Fibroblast of lung (primary cell): ENCODE data around the gene NQO1. TPM values are rescaled to one million over a fixed set of nuclear protein-coding genes. Genes with fewer than 3 reads are reported as not detected.

Experiments
- DNase-seq, 2 donors: peaks; one replicate each; pipeline versions ENCODE4 v3.0.0 to v3.0.0-alpha.2; 2010; ENCODE audit warnings: low read depth in 2 of 2
- H2AFZ ChIP-seq: 2 replicates; pipeline ENCODE4 v1.5.1; 2012; ENCODE audit warnings: low read length, control low read depth, inconsistent platforms
- H3K27ac ChIP-seq: 2 replicates; pipeline ENCODE4 v1.5.1; 2011; ENCODE audit warnings: low read length, control low read depth; ENCODE audit not compliant: insufficient read depth
- H3K27me3 ChIP-seq: 2 replicates; pipeline ENCODE4 v1.5.1; 2011; ENCODE audit warnings: mild to moderate bottlenecking, low read length; ENCODE audit not compliant: control insufficient read depth, insufficient read depth
- H3K36me3 ChIP-seq: 2 replicates; pipeline ENCODE4 v1.5.1; 2011; ENCODE audit warnings: low read length; ENCODE audit not compliant: control insufficient read depth, insufficient read depth
- H3K4me1 ChIP-seq: 2 replicates; pipeline ENCODE4 v1.5.1; 2011; ENCODE audit warnings: low read length; ENCODE audit not compliant: control insufficient read depth, insufficient read depth; ENCODE audit errors: extremely low read depth
- H3K4me2 ChIP-seq: 2 replicates; pipeline ENCODE4 v1.5.1; 2011; ENCODE audit warnings: low read length, control low read depth; ENCODE audit not compliant: insufficient read depth; ENCODE audit errors: extremely low read depth
- H3K4me3 ChIP-seq, 4 experiments: fragments of 200-600 bp in 1 of 4; sonication (generic) in 1 of 4; replicated peaks in 1 of 4; 2 replicates each; pipeline ENCODE4 v1.5.1; 2011 to 2016; ENCODE audit warnings: low read length in 4 of 4, low read depth in 3 of 4, mild to moderate bottlenecking in 3 of 4, control low read depth in 2 of 4, inconsistent platforms in 1 of 4, mixed read lengths in 1 of 4; ENCODE audit not compliant: insufficient read depth in 1 of 4; ENCODE audit errors: control extremely low read depth in 1 of 4
- H3K79me2 ChIP-seq: 2 replicates; pipeline ENCODE4 v1.5.1; 2012; ENCODE audit warnings: mild to moderate bottlenecking, low read length, inconsistent platforms; ENCODE audit not compliant: control insufficient read depth, insufficient read depth
- H3K9ac ChIP-seq: 2 replicates; pipeline ENCODE4 v1.5.1; 2011; ENCODE audit warnings: mild to moderate bottlenecking, low read length, control low read depth; ENCODE audit not compliant: insufficient read depth
- H3K9me3 ChIP-seq: 2 replicates; pipeline ENCODE4 v1.5.1; 2012; ENCODE audit warnings: low read depth, low read length; ENCODE audit not compliant: control insufficient read depth, insufficient read depth
- H4K20me1 ChIP-seq: 2 replicates; pipeline ENCODE4 v1.5.1; 2011; ENCODE audit warnings: low read length; ENCODE audit not compliant: control insufficient read depth, insufficient read depth; ENCODE audit errors: extremely low read depth
- CTCF ChIP-seq, 2 donors: IDR thresholded peaks in 1 of 2; conservative IDR thresholded peaks in 1 of 2; 1 replicate in 1 of 2; 2 replicates in 1 of 2; pipeline ENCODE4 v1.5.1; 2011 to 2012; ENCODE audit warnings: low read length in 2 of 2, control low read depth in 1 of 2, inconsistent platforms in 1 of 2, low read depth in 1 of 2, mild to moderate bottlenecking in 1 of 2
- EZH2 ChIP-seq: IDR thresholded peaks from 2 replicates; pipeline ENCODE4 v1.5.1; 2012; ENCODE audit warnings: low read length, control low read depth, mild to moderate bottlenecking; ENCODE audit errors: missing control alignments
- polyA plus RNA-seq, 2 donors: library from polyadenylated mRNA; depleted of rRNA in 1 of 2; stranded (reverse) in 1 of 2; unstranded in 1 of 2; fragments of >200 nt; gene quantifications; 2 replicates each; pipeline ENCODE4 v1.2.1, GENCODE V29; 2011 to 2012; ENCODE audit warnings: missing spikeins in 1 of 2
- total RNA-seq: library from RNA; depleted of rRNA; stranded (reverse); fragments of >200 nt; gene quantifications from 2 replicates; pipeline ENCODE4 v1.2.1, GENCODE V29; 2014

The NQO1 gene
- total and polyA plus RNA-seq, 2 donors (not counting 1 experiment from before 2014, with no cell fraction given) = 583 to 779 TPM

GRCh38 chr16:69701866-69702265 lies 24.5 kb downstream of the NQO1 start:
- H3K79me2 ChIP-seq = no peaks in the 10 kb centered on the region
- TF ChIP-seq EZH2 (no peak), CTCF (conservative IDR thresholded peaks at IDR 0.05 in 1 of 2, IDR thresholded peaks at IDR 0.05 in 1 of 2; ENCODE audit: low read depth in 1 of 2, low read length in 2 of 2) (no peak)
- no peak overlapping the region for H2AFZ ChIP-seq
- no peaks in the 10 kb centered on the region for H3K9me3 ChIP-seq
- peaks cover 7% of the 10 kb centered on the region for H3K36me3 ChIP-seq
- H3K4me1 ChIP-seq = peaks cover 3% of the 10 kb centered on the region
- no peak overlapping the region for H3K27ac ChIP-seq
- no peak overlapping the region for H3K4me3 ChIP-seq
- DNase-seq = no peak
- no peak overlapping the region for H3K9ac ChIP-seq
- no peaks in the 10 kb centered on the region for H3K27me3 ChIP-seq
- H3K4me2 ChIP-seq = no peak overlapping the region
- no peaks in the 10 kb centered on the region for H4K20me1 ChIP-seq

GRCh38 chr16:69701452-69701851 lies 24.9 kb downstream of the NQO1 start:
- Histone ChIP-seq H2AFZ (no peak overlapping the region), H3K4me1 (peaks cover 3% of the 10 kb centered on the region), H3K4me3 (no peak overlapping the region), H3K27me3 (no peaks in the 10 kb centered on the region), H3K36me3 (peaks cover 5% of the 10 kb centered on the region), H3K9me3 (no peaks in the 10 kb centered on the region), H3K9ac (no peak overlapping the region), H3K27ac (no peak overlapping the region), H3K79me2 (no peaks in the 10 kb centered on the region), H4K20me1 (no peaks in the 10 kb centered on the region), H3K4me2 (no peak overlapping the region)
- TF ChIP-seq EZH2 = no peak
- TF ChIP-seq CTCF (conservative IDR thresholded peaks at IDR 0.05 in 1 of 2, IDR thresholded peaks at IDR 0.05 in 1 of 2; ENCODE audit: low read depth in 1 of 2, low read length in 2 of 2) = no peak
- DNase-seq = no peak

- Histone ChIP-seq H4K20me1 (no peaks in the 10 kb centered on the region), H3K4me3 (no peak overlapping the region), H3K27me3 (no peaks in the 10 kb centered on the region), H3K79me2 (no peaks in the 10 kb centered on the region), H3K4me2 (no peak overlapping the region), H3K9ac (no peak overlapping the region), H3K4me1 (peaks cover 3% of the 10 kb centered on the region), H3K36me3 (peaks cover 5% of the 10 kb centered on the region), H3K9me3 (no peaks in the 10 kb centered on the region), H2AFZ (no peak overlapping the region), H3K27ac (no peak overlapping the region)
- DNase-seq = no peak
- TF ChIP-seq CTCF (conservative IDR thresholded peaks at IDR 0.05 in 1 of 2, IDR thresholded peaks at IDR 0.05 in 1 of 2; ENCODE audit: low read depth in 1 of 2, low read length in 2 of 2) (no peak), EZH2 (no peak)
Observed at GRCh38 chr16:69699915-69700314, 26.4 kb downstream of the NQO1 start.
